Left forelimb (tissue), 1 donor: ENCODE results near the gene TMEM219.
"Not testable (repeated sequence)": the region's sequence is repeated elsewhere in the genome, so short reads cannot be mapped to it uniquely, and the experiment has no call there.

Experiments used
- DNase-seq: peaks from one replicate; pipeline ENCODE4 v3.0.0-alpha.2; 2018; ENCODE audit warnings: low spot score

TMEM219 gene

GRCh38 chr16:29961479-29962343 lies at the start of gene TMEM219:
Gene TMEM219, plus strand, starts transcription at chr16:29962079. Its CDS starts 1,065 bp downstream, at chr16:29963144.
- DNase-seq, result peak; percentile 96

DNA sequence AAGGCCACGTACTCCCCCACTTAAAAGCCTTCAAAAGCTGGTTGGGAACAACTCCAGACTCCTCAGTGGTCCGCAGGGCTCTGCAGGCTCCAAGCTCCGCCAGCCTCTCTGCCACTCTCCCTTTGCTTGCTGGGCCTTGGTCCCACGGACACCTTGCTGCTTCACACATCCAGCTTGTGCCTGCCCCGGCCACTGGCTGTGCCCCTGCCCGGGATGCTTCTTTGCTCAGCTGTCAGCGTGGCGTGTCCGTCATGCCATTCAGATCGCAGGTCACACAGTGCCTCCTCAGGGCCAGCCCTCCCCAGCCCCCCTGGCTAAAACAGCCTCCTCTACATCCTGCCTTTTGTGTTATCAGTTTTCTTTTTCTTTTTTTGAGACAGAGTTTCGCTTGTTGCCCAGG lies 49.8 kb upstream of the TMEM219 start:
- no peak for DNase-seq

DNA sequence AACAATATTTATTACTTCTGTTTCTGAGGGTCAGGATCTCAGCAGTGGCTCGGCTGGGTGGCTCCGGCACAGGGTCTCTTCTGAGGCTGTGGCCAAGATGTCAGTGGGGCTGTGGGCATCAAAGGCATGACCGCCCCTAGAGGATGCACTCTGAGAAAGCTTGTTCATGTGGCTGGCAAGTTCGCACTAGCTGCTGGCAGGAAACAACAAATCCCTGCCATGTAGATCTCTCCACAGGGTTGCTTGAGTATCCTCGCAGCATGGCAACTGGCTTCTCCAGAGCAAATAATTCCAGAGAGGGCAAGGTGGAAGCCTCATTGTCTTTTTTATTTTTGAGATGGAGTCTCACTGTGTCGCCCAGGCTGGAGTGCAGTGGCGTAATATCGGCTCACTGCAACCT lies 48.4 kb upstream of the TMEM219 start:
- no peak for DNase-seq

- DNase-seq, result no peak
Observed at GRCh38 chr16:29915590-29916247, 46.2 kb upstream of the TMEM219 start.

DNA sequence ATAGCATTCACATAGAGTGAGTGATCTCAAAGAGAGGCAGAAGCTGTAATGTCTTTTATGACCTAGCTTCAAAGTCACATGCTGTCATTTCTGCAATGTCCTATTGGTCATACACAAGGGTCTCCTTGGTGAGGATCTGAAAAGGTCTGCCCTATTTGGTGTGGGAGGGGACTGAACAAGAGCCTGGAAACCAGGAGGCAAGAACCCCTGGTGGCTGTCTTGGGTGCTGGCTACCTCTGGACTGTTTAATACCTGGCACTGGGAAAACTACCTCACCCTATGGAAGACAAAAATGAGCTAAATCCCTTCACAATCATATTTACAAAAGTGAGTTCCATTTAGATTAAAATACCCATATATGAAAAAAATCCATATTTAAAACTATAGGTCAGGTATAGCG lies 44.9 kb upstream of the TMEM219 start:
- no peak for DNase-seq

GRCh38 chr16:29920288-29921033 lies 41.4 kb upstream of the TMEM219 start:
- DNase-seq, result no peak

GRCh38 chr16:29921034-29921385 lies 40.9 kb upstream of the TMEM219 start:
- no peak for DNase-seq

- no peak for DNase-seq
Observed at GRCh38 chr16:29922326-29922725, 39.6 kb upstream of the TMEM219 start.

DNA sequence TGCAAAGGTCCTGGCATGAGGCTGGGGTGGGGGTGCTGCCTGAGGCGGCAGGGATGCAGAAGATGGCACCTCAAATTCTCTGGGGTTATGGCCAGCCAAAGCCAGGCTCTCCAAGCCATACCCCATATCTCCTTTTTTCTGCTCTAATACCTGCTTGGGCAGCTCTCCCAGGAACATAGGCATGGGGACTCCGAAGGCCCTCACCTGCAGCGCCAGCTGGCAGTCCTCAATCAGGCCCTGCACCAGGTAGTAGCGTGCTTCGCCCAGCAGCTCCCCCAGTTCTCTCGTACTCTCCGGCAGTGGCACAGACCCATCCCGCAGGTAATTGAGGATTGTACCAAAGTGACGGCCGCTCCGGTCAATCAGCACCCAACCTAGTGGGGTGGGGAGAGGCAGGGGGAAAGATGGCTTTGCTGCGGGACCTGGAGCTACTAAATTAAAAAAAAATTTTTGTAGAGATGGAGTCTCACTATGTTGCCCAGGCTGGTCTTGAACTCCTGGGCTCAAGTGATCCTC lies 38.8 kb upstream of the TMEM219 start:
- no peak for DNase-seq

DNA sequence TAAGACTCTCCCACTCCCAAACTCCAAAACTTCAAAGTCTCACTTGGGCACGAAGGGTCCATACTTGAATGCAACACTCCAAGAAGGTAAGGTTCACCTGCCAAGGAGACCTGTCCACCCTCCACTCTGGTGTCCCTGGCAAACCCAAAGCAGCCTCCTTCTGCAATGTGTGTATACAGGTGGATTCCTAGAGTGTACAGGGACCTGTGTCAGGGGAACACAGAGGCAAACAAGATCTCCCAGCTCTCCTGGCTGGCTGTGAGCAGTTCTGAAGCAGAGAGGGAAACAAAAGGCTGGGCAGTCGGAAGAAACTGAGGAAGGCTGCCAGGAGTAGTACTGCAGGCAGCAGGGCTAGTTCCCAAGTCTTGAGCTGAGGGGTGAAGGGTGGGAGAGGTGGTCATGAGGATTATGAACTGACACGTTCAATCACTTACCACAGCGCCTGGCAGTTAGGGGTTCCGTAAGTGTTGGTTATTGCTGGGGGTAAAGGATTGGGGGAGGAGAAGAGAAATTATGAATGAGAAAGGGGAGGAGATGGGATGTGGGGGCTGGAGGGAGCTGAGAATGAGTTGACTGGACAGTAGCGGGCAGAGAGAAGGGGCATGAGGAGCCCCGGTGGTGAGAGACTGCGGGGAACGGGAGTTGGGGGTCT lies 36.6 kb upstream of the TMEM219 start:
- no peak for DNase-seq

GRCh38 chr16:29925781-29926710 lies 35.8 kb upstream of the TMEM219 start, which contains the start of gene KCTD13:
Gene KCTD13, minus strand, starts transcription at chr16:29926226. Its CDS starts 193 bp downstream, at chr16:29926033.
- DNase-seq, result peak; percentile 97

DNA sequence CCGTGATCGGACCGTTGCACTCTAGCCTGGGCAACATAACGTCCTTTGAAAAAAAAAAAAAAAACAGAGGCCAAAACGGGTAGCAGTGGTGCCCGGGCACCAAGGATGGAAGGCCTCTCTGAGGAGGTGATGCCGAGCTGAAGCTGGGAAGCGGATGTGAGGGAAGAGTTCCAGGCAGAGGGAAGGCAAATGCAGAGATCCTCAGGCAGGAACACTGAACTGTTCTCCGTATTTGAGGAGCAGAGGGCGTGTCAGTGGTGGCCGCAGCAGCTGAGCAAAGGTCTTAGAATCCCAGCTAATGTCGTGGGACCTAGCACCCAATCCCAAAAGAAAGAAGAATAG lies 35.2 kb upstream of the TMEM219 start:
- DNase-seq, result no peak

DNA sequence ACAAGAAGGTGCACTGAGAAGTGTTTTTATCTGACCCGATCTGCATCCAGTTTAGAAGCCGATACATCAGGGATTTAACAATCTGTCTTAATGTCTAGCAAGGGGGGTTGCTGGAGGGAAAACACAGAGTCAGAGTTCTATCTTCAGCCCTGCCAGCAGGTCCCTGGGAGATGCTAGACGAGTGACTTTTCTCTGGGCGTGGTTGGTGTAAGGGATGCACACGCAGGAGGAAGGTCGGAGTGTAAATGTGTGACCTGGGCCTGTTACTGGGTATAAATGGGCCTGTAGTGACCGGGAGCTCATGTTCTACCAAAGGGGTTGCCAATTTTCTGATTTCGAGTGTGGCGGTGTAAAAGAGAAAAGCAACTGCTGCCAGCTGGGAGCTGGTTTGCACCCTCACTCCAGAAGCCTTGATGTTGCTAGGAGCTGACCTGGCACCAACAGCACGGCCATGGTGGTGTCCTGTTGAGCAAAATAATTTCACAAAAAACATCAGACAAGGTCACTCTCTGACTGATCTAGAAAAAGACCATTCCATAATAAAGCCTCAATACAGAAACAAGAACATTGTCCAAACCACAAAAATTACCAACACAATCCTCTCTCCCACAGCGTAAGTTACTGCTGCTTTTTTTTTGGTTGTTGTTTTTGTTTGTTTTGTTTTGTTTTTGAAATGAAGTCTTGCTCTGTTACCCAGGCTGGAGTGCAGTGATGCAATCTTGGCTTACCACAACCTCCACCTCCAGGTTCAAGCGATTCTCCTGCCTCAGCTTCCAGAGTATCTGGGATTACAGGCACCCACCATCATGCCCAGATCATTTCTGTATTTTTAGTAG lies 34.6 kb upstream of the TMEM219 start:
- DNase-seq, result no peak

- DNase-seq, result not testable (repeated sequence)
Observed at GRCh38 chr16:29931750-29932149, 30.1 kb upstream of the TMEM219 start.

GRCh38 chr16:29940656-29941055 lies 21.2 kb upstream of the TMEM219 start:
- DNase-seq, result no peak

- DNase-seq, result no peak
Observed at GRCh38 chr16:29943846-29944799, 17.8 kb upstream of the TMEM219 start.

DNA sequence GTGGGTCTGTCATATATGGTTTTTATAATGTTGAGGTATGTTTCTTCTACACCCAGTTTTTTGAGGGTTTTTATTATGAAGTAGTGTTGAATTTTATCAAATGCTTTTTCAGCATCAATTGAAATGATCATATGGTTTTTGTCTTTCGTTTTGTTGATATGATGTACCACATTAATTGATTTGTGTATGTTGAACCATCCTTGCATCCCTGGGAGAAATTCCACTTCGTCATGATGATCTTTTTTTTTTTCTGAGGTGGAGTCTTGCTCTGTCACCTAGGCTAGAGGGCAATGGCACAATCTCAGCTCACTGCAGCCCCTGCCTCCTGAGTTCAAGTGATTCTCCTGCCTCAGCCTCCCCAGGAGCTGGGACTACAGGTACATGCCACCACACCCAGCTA lies 14.0 kb upstream of the TMEM219 start:
- DNase-seq, result no peak

- no peak for DNase-seq
Observed at GRCh38 chr16:29950806-29951461, 10.9 kb upstream of the TMEM219 start.
